ENCODE measurements around the gene SCYGR7. TPM values are rescaled to one million over a fixed set of nuclear protein-coding genes. Genes with fewer than 3 reads are reported as not detected.

The SCYGR7 gene
- not detected in 2 replicates for total RNA-seq

DNA sequence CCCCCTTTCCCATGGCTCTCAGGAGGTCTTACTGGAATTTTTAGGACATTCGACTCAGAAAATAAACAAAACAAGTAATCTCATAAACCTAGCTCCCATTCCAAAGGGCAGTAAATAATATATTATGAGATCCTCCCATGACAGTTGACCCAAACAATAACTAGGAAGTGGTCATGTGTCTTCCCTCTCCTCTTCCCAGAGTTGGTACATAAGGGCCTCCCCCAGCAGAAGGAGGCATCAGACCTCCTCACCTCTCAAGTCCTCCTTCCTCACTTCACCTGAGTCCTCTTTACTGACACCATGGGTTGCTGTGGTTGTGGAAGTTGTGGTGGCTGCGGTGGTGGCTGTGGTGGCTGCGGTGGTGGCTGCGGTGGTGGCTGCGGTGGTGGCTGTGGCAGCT lies at the start of gene SCYGR7:
Gene SCYGR7, plus strand, starts transcription at position 301 of the 400 bp plus-strand sequence. Its CDS starts 0 bp downstream, at position 301.
- no peaks in the 10 kb centered on the region for H3K4me1 Mint-ChIP-seq (ENCODE audit: low read depth)
- intact Hi-C loops (cut with micrococcal nuclease), result no loop called here
- H3K4me3 Mint-ChIP-seq, result no peak within 1 kb of the TSS
- DNase-seq (ENCODE audit: low spot score), result no peak
- H3K36me3 Mint-ChIP-seq (ENCODE audit: low read depth), result no peaks in the 10 kb centered on the region
- H3K9me3 Mint-ChIP-seq, result no peaks in the 10 kb centered on the region
- H3K27ac Mint-ChIP-seq, result no peak within 1 kb of the TSS
- H3K27me3 Mint-ChIP-seq (ENCODE audit: insufficient read depth), result no peaks in the 10 kb centered on the region

GRCh38 chr2:227684258-227684657 lies 43.9 kb upstream of the SCYGR7 start:
- no peak overlapping the region for H3K4me3 Mint-ChIP-seq
- no peak for DNase-seq (ENCODE audit: low spot score)
- H3K36me3 Mint-ChIP-seq (ENCODE audit: low read depth), result no peaks in the 10 kb centered on the region
- no peaks in the 10 kb centered on the region for H3K9me3 Mint-ChIP-seq
- H3K4me1 Mint-ChIP-seq (ENCODE audit: low read depth), result no peaks in the 10 kb centered on the region
- H3K27me3 Mint-ChIP-seq (ENCODE audit: insufficient read depth), result peaks cover 2% of the 10 kb centered on the region
- H3K27ac Mint-ChIP-seq, result no peak overlapping the region
- intact Hi-C loops (cut with micrococcal nuclease), result no loop called here

DNA sequence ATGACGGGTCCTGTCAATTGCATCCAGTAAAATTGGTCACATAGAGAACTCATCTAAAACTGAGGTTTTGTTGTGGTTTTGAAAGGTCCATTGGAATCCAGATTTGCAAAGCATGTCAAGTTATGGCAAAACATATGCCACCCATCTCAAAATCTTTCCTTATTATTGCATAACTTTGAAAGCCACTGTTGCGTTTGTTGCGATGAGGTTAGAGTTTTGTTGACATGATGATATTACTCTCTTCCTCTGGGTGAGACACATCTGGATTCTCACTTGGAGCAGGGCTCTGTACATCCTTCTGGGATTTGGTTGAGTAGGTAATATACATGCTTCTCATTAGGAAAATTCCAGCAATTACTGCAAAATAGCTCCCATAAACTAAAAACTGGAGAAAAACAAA lies 40.9 kb upstream of the SCYGR7 start:
- H3K9me3 Mint-ChIP-seq, result no peaks in the 10 kb centered on the region

GRCh38 chr2:227696990-227697679 lies 31.0 kb upstream of the SCYGR7 start:
- no peak overlapping the region for H3K4me3 Mint-ChIP-seq
- H3K27ac Mint-ChIP-seq, result no peak overlapping the region
- no peaks in the 10 kb centered on the region for H3K4me1 Mint-ChIP-seq (ENCODE audit: low read depth)
- H3K36me3 Mint-ChIP-seq (ENCODE audit: low read depth), result no peaks in the 10 kb centered on the region
- H3K9me3 Mint-ChIP-seq, result no peaks in the 10 kb centered on the region
- intact Hi-C loops (cut with micrococcal nuclease), result no loop called here
- H3K27me3 Mint-ChIP-seq (ENCODE audit: insufficient read depth), result peaks cover 12% of the 10 kb centered on the region
- DNase-seq (ENCODE audit: low spot score), result no peak

More for the DNA sequence above, 40.9 kb upstream of the SCYGR7 start:
- H3K4me3 Mint-ChIP-seq, result no peak overlapping the region
- no peaks in the 10 kb centered on the region for H3K36me3 Mint-ChIP-seq (ENCODE audit: low read depth)
- no peak for DNase-seq (ENCODE audit: low spot score)
- H3K27me3 Mint-ChIP-seq (ENCODE audit: insufficient read depth), result peaks cover 15% of the 10 kb centered on the region
- intact Hi-C loops (cut with micrococcal nuclease), result no loop called here
- no peaks in the 10 kb centered on the region for H3K4me1 Mint-ChIP-seq (ENCODE audit: low read depth)
- H3K27ac Mint-ChIP-seq, result no peak overlapping the region

DNA sequence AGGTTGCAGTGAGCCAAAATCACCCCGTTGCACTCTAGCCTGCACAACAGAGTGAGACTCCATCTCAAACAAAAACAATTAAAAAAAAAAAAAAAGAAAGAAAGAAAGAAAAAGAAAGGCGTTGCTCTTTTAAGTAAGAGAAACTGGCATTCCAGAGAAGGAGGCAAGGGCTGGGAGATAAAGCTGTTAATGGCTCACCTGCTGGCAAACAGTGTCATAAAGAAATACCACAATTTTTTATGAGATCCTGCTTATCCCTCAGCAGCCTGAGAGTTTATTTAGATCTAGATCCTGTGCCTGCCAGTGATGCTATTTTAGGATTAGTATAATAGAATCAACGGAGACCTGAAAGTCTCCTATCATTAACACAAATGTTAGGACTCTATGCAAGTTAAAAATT lies 26.6 kb upstream of the SCYGR7 start:
- Mint-ChIP-seq H3K27me3 (ENCODE audit: insufficient read depth) (peaks cover 2% of the 10 kb centered on the region), H3K4me3 (no peak overlapping the region), H3K4me1 (ENCODE audit: low read depth) (no peaks in the 10 kb centered on the region), H3K36me3 (ENCODE audit: low read depth) (no peaks in the 10 kb centered on the region), H3K9me3 (no peaks in the 10 kb centered on the region), H3K27ac (no peak overlapping the region)
- intact Hi-C loops (cut with micrococcal nuclease), result no loop called here
- no peak for DNase-seq (ENCODE audit: low spot score)

DNA sequence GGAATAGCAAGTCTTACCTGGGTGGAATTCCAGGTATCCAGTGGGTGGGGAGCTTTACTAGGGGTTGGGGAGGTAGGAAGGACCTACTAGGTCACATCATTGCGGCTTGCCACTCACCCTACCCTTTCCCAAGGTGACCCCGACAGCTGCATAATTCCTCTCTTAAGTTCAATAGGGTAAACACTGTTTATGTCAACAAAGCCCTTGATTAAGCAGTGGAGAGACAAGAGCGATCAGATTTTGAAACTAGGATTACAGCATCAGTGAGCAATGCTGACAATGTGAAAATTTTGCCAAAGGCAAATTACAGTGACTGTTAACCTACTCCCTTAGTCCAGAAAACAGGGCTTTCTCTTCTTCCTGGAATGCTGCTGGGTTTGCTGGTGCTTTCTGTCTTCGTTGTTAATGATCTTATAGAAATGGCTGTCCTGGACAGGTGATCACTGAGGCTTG lies 24.8 kb upstream of the SCYGR7 start:
- DNase-seq (ENCODE audit: low spot score), result no peak
- no peaks in the 10 kb centered on the region for H3K9me3 Mint-ChIP-seq
- no peak overlapping the region for H3K27ac Mint-ChIP-seq
- intact Hi-C loops (cut with micrococcal nuclease), result no loop called here
- H3K36me3 Mint-ChIP-seq (ENCODE audit: low read depth), result no peaks in the 10 kb centered on the region
- H3K4me3 Mint-ChIP-seq, result no peak overlapping the region
- H3K27me3 Mint-ChIP-seq (ENCODE audit: insufficient read depth), result peaks cover 2% of the 10 kb centered on the region
- no peaks in the 10 kb centered on the region for H3K4me1 Mint-ChIP-seq (ENCODE audit: low read depth)

- no peak overlapping the region for H3K27ac Mint-ChIP-seq
- DNase-seq (ENCODE audit: low spot score), result no peak
Measured at GRCh38 chr2:227703961-227704360, 24.2 kb upstream of the SCYGR7 start.

GRCh38 chr2:227706859-227707258 lies 21.3 kb upstream of the SCYGR7 start:
- no peaks in the 10 kb centered on the region for H3K4me1 Mint-ChIP-seq (ENCODE audit: low read depth)
- H3K27ac Mint-ChIP-seq, result no peak overlapping the region
- H3K36me3 Mint-ChIP-seq (ENCODE audit: low read depth), result no peaks in the 10 kb centered on the region
- intact Hi-C loops (cut with micrococcal nuclease), result no loop called here
- H3K27me3 Mint-ChIP-seq (ENCODE audit: insufficient read depth), result no peaks in the 10 kb centered on the region
- no peaks in the 10 kb centered on the region for H3K9me3 Mint-ChIP-seq
- H3K4me3 Mint-ChIP-seq, result no peak overlapping the region
- DNase-seq (ENCODE audit: low spot score), result no peak

More at GRCh38 chr2:227703961-227704360, 24.2 kb upstream of the SCYGR7 start:
- intact Hi-C loops (cut with micrococcal nuclease), result no loop called here
- Mint-ChIP-seq H3K9me3 (no peaks in the 10 kb centered on the region), H3K4me1 (ENCODE audit: low read depth) (no peaks in the 10 kb centered on the region), H3K4me3 (no peak overlapping the region), H3K36me3 (ENCODE audit: low read depth) (no peaks in the 10 kb centered on the region), H3K27me3 (ENCODE audit: insufficient read depth) (peaks cover 2% of the 10 kb centered on the region)

GRCh38 chr2:227707390-227707789 lies 20.7 kb upstream of the SCYGR7 start:
- intact Hi-C loops (cut with micrococcal nuclease), result no loop called here

GRCh38 chr2:227710986-227711385 lies 17.1 kb upstream of the SCYGR7 start:
- intact Hi-C loops (cut with micrococcal nuclease), result no loop called here
- H3K27ac Mint-ChIP-seq, result no peak overlapping the region
- no peak for DNase-seq (ENCODE audit: low spot score)
- H3K4me3 Mint-ChIP-seq, result no peak overlapping the region
- H3K9me3 Mint-ChIP-seq, result no peaks in the 10 kb centered on the region
- H3K27me3 Mint-ChIP-seq (ENCODE audit: insufficient read depth), result no peaks in the 10 kb centered on the region
- no peaks in the 10 kb centered on the region for H3K4me1 Mint-ChIP-seq (ENCODE audit: low read depth)
- H3K36me3 Mint-ChIP-seq (ENCODE audit: low read depth), result no peaks in the 10 kb centered on the region

More at GRCh38 chr2:227707390-227707789, 20.7 kb upstream of the SCYGR7 start:
- no peak overlapping the region for H3K27ac Mint-ChIP-seq
- H3K4me3 Mint-ChIP-seq, result no peak overlapping the region
- no peaks in the 10 kb centered on the region for H3K36me3 Mint-ChIP-seq (ENCODE audit: low read depth)
- DNase-seq (ENCODE audit: low spot score), result no peak
- no peaks in the 10 kb centered on the region for H3K9me3 Mint-ChIP-seq
- H3K4me1 Mint-ChIP-seq (ENCODE audit: low read depth), result no peaks in the 10 kb centered on the region
- no peaks in the 10 kb centered on the region for H3K27me3 Mint-ChIP-seq (ENCODE audit: insufficient read depth)

GRCh38 chr2:227713291-227713690 lies 14.8 kb upstream of the SCYGR7 start:
- Mint-ChIP-seq H3K27ac (no peak overlapping the region), H3K9me3 (no peaks in the 10 kb centered on the region), H3K4me1 (ENCODE audit: low read depth) (no peaks in the 10 kb centered on the region), H3K36me3 (ENCODE audit: low read depth) (no peaks in the 10 kb centered on the region), H3K27me3 (ENCODE audit: insufficient read depth) (no peaks in the 10 kb centered on the region), H3K4me3 (no peak overlapping the region)
- no peak for DNase-seq (ENCODE audit: low spot score)
- intact Hi-C loops (cut with micrococcal nuclease), result no loop called here

- no peaks in the 10 kb centered on the region for H3K36me3 Mint-ChIP-seq (ENCODE audit: low read depth)
- H3K4me3 Mint-ChIP-seq, result no peak overlapping the region
- intact Hi-C loops (cut with micrococcal nuclease), result no loop called here
- no peaks in the 10 kb centered on the region for H3K4me1 Mint-ChIP-seq (ENCODE audit: low read depth)
- no peak for DNase-seq (ENCODE audit: low spot score)
- peaks cover 5% of the 10 kb centered on the region for H3K27me3 Mint-ChIP-seq (ENCODE audit: insufficient read depth)
- H3K9me3 Mint-ChIP-seq, result no peaks in the 10 kb centered on the region
- no peak overlapping the region for H3K27ac Mint-ChIP-seq
Measured at GRCh38 chr2:227716501-227716900, 11.6 kb upstream of the SCYGR7 start.

DNA sequence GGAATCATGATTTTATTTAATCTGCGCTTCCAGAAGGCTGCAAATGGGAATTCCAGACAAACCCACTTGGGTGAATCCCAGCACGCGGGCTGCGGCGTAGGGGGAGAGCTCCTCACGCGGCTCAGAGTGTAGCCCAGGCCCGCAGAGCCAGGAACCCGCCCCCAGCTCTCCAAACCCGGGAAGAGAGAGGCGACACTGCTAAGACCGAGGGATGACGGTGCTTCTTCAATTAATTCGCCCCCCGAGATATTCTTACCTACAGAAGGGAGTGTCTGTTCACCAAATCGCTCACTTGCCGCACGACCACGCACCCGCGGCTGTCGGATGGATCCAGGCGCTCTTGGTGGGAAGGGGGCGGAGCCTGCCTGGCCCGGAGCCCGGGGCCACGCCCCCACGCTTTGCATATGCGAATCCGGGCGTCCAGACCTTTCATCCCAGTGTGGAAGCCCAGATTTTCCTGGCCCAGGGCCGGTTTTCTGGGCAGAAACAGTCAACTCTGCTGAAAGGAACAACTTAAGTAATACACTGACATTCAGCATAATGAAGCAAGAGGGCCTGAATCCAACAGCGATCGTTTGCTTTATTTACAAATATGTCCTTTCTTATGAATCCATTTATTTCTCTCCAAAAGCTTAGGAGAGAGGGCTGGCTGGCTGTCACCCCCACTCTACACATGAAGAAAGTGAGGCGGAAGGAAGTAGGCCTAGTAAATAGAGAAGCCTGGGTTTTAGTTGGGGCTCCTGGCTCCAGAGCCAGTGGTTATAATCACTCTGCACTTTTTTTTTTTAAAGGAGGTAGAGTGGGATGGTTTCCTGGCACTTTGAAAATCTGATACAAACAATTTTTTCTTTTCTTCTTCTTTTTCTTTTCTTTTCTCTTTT lies 10.2 kb upstream of the SCYGR7 start, which contains the start of gene SLC19A3:
Gene SLC19A3, minus strand, starts transcription at position 342 of the 881 bp plus-strand sequence. CDS start 15,710 bp downstream, outside the sequence.
- H3K4me3 Mint-ChIP-seq, result no peak within 1 kb of the TSS
- intact Hi-C loops (cut with micrococcal nuclease), result no loop called here

More for the DNA sequence above, 10.2 kb upstream of the SCYGR7 start, which contains the start of gene SLC19A3:
- DNase-seq (ENCODE audit: low spot score), result no peak
- no peaks in the 10 kb centered on the region for H3K4me1 Mint-ChIP-seq (ENCODE audit: low read depth)
- no peaks in the 10 kb centered on the region for H3K9me3 Mint-ChIP-seq
- H3K36me3 Mint-ChIP-seq (ENCODE audit: low read depth), result no peaks in the 10 kb centered on the region
- peaks cover 5% of the 10 kb centered on the region for H3K27me3 Mint-ChIP-seq (ENCODE audit: insufficient read depth)
- H3K27ac Mint-ChIP-seq, result no peak within 1 kb of the TSS

All from activated T-helper 1 cell treated with anti-CD3 and anti-CD28 coated beads, Interleukin-12 subunit alpha, Interleukin-12 subunit beta, Interleukin-2, Interleukin-4 antibody, amounts not matched to agents 30 ng/mL and 10 ng/mL and 1 ng/mL, durations not matched to agents 14 hours and 24 hours and 36 hours (primary cell).